EL (cell line): ENCODE data around the gene TACC2.

ENCODE experiments used
- DNase-seq: peaks from one replicate; pipeline ENCODE4 v3.0.0-alpha.2; 2016

TACC2 gene

GRCh38 chr10:122258136-122259074 lies 269.4 kb downstream of the TACC2 start:
- peak; percentile 43 for DNase-seq

GRCh38 chr10:122259075-122259466 lies 270.1 kb downstream of the TACC2 start:
- DNase-seq = no peak

GRCh38 chr10:122261584-122261983 lies 272.6 kb downstream of the TACC2 start:
- DNase-seq = no peak

GRCh38 chr10:122263971-122264370 lies 275.0 kb downstream of the TACC2 start:
- DNase-seq = peak; percentile 95

GRCh38 chr10:122264436-122264835 lies 275.5 kb downstream of the TACC2 start:
- DNase-seq = peak; percentile 40

GRCh38 chr10:122264931-122265330 lies 276.0 kb downstream of the TACC2 start:
- no peak for DNase-seq

- DNase-seq = no peak
These were observed 276.9 kb downstream of the TACC2 start for GRCh38 chr10:122265896-122266295.

- peak; percentile 46 for DNase-seq
These were observed 279.1 kb downstream of the TACC2 start for GRCh38 chr10:122267849-122268737.

GRCh38 chr10:122269059-122269687 lies 280.2 kb downstream of the TACC2 start:
- DNase-seq = no peak

GRCh38 chr10:122271076-122271475 lies 282.1 kb downstream of the TACC2 start, which contains the start of gene BTBD16:
BTBD16 (plus strand) TSS chr10:122271296; CDS start chr10:122275082, 3,786 bp downstream.
- DNase-seq = no peak

- DNase-seq = no peak
These were observed 285.1 kb downstream of the TACC2 start for GRCh38 chr10:122273966-122274545.

GRCh38 chr10:122276611-122277208 lies 287.7 kb downstream of the TACC2 start:
- peak; percentile 78 for DNase-seq

GRCh38 chr10:122277526-122278136 lies 288.7 kb downstream of the TACC2 start:
- DNase-seq = no peak

GRCh38 chr10:122279725-122280141 lies 290.8 kb downstream of the TACC2 start:
- peak; percentile 36 for DNase-seq

- no peak for DNase-seq
These were observed 291.2 kb downstream of the TACC2 start for GRCh38 chr10:122280156-122280555.

GRCh38 chr10:122281018-122281626 lies 292.2 kb downstream of the TACC2 start:
- no peak for DNase-seq

- no peak for DNase-seq
These were observed 292.8 kb downstream of the TACC2 start for GRCh38 chr10:122281751-122282150.

- DNase-seq = peak; percentile 37
These were observed 293.3 kb downstream of the TACC2 start for GRCh38 chr10:122282253-122282671.

- no peak for DNase-seq
These were observed 293.9 kb downstream of the TACC2 start for GRCh38 chr10:122282909-122283308.

- no peak for DNase-seq
These were observed 296.8 kb downstream of the TACC2 start for GRCh38 chr10:122285506-122286444.
